GM19372 (cell line): ENCODE measurements around the gene RNF150.

ENCODE experiments used
- ATAC-seq: cut with Tn5 transposase; IDR thresholded peaks from one replicate; pipeline ENCODE4 v1.9.1; 2021; ENCODE audit warnings: mild to moderate bottlenecking, low read depth, moderate library complexity; ENCODE audit not compliant: unreplicated experiment

The RNF150 gene

GRCh38 chr4:141132072-141132708 is 1.1 kb downstream of the RNF150 start:
- ATAC-seq: peak; percentile 13

GRCh38 chr4:141131723-141132071 is 1.6 kb downstream of the RNF150 start:
- no peak for ATAC-seq

- no peak for ATAC-seq
Measured at GRCh38 chr4:141130947-141131605, 2.2 kb downstream of the RNF150 start.

GRCh38 chr4:141127884-141128283 is 5.4 kb downstream of the RNF150 start:
- ATAC-seq: no peak

- no peak for ATAC-seq
Measured at GRCh38 chr4:141126769-141127168, 6.5 kb downstream of the RNF150 start.

GRCh38 chr4:141124224-141124623 is 9.0 kb downstream of the RNF150 start:
- no peak for ATAC-seq

- ATAC-seq: peak; percentile 84
Measured at GRCh38 chr4:141121768-141122454, 11.4 kb downstream of the RNF150 start.

GRCh38 chr4:141121101-141121500 is 12.2 kb downstream of the RNF150 start:
- ATAC-seq: no peak

GRCh38 chr4:141120036-141120593 is 13.2 kb downstream of the RNF150 start:
- ATAC-seq: no peak

GRCh38 chr4:141119071-141119470 is 14.2 kb downstream of the RNF150 start:
- ATAC-seq: no peak

GRCh38 chr4:141118381-141118780 is 14.9 kb downstream of the RNF150 start:
- no peak for ATAC-seq

- no peak for ATAC-seq
Measured at GRCh38 chr4:141117935-141118334, 15.3 kb downstream of the RNF150 start.

- no peak for ATAC-seq
Measured at GRCh38 chr4:141109983-141110382, 23.3 kb downstream of the RNF150 start.

- no peak for ATAC-seq
Measured at GRCh38 chr4:141107927-141108326, 25.3 kb downstream of the RNF150 start.

GRCh38 chr4:141102367-141102766 is 30.9 kb downstream of the RNF150 start:
- ATAC-seq: no peak

GRCh38 chr4:141101511-141101910 is 31.8 kb downstream of the RNF150 start:
- no peak for ATAC-seq

- no peak for ATAC-seq
Measured at GRCh38 chr4:141099326-141099725, 33.9 kb downstream of the RNF150 start.

- no peak for ATAC-seq
Measured at GRCh38 chr4:141098163-141098562, 35.1 kb downstream of the RNF150 start.

- ATAC-seq: no peak
Measured at GRCh38 chr4:141090473-141090872, 42.8 kb downstream of the RNF150 start.

GRCh38 chr4:141081921-141082395 is 51.3 kb downstream of the RNF150 start:
- ATAC-seq: no peak

GRCh38 chr4:141080668-141081067 is 52.6 kb downstream of the RNF150 start:
- no peak for ATAC-seq
